HepG2 (cell line): ENCODE results near the gene SVOP. TPM values are rescaled to one million over a fixed set of nuclear protein-coding genes. Genes with fewer than 3 reads are reported as not detected.

Source experiments
- CBX2 ChIP-seq, 2 experiments: fragments of 200-600 bp in 1 of 2; sonication (generic); formaldehyde crosslinking in 1 of 2; IDR thresholded peaks; 2 replicates each; pipeline versions ENCODE4 v1.7.0 to v1.8.1; 2018 to 2022; ENCODE audit warnings: low read depth in 2 of 2, low read length in 1 of 2, mild to moderate bottlenecking in 1 of 2, missing genetic modification reagents in 1 of 2
- HMGXB4 ChIP-seq, 2 experiments: sonication (generic) in 1 of 2; formaldehyde crosslinking in 1 of 2; IDR thresholded peaks; 2 replicates each; pipeline versions ENCODE4 v1.4.0 to v1.6.1; 2018 to 2020; ENCODE audit warnings: missing genetic modification reagents in 2 of 2, borderline replicate concordance in 1 of 2, low read depth in 1 of 2, mild to moderate bottlenecking in 1 of 2, missing biosample characterization in 1 of 2
- KLF12 ChIP-seq: sonication (generic); formaldehyde crosslinking; IDR thresholded peaks from 2 replicates; pipeline ENCODE4 v1.4.0; 2020; ENCODE audit warnings: missing genetic modification reagents, borderline replicate concordance
- MXI1 ChIP-seq: IDR thresholded peaks from 3 replicates; pipeline ENCODE4 v1.6.1; 2012; ENCODE audit warnings: low read depth, low read length, inconsistent platforms, borderline replicate concordance
- RAD21 ChIP-seq: fragments of 450-650 bp; formaldehyde crosslinking; IDR thresholded peaks from 2 replicates; pipeline ENCODE4 v1.5.0; 2020; ENCODE audit warnings: mild to moderate bottlenecking
- RXRB ChIP-seq: IDR thresholded peaks from 2 replicates; pipeline ENCODE4 v1.6.1; 2016; ENCODE audit warnings: borderline replicate concordance, missing genetic modification reagents, missing compliant biosample characterization
- STAG1 ChIP-seq: sonication (generic); formaldehyde crosslinking; IDR thresholded peaks from 2 replicates; pipeline ENCODE4 v1.4.0; 2020; ENCODE audit warnings: missing genetic modification reagents
- YY1 ChIP-seq: IDR thresholded peaks from 2 replicates; pipeline ENCODE4 v1.6.1; 2011; ENCODE audit warnings: low read length, low read depth, moderate library complexity, mild to moderate bottlenecking; ENCODE audit not compliant: insufficient read depth, insufficient replicate concordance
- ZFP36 ChIP-seq: fragments of 150-350 bp; IDR thresholded peaks from 2 replicates; pipeline ENCODE4 v1.6.1; 2018; ENCODE audit warnings: borderline replicate concordance, low read length, low read depth; ENCODE audit not compliant: partially characterized antibody
- ZNF337 ChIP-seq: sonication (generic); formaldehyde crosslinking; IDR thresholded peaks from 2 replicates; pipeline ENCODE4 v1.5.1; 2020; ENCODE audit warnings: missing genetic modification reagents, low read depth, mild to moderate bottlenecking, borderline replicate concordance
- ZNF780A ChIP-seq: sonication (generic); formaldehyde crosslinking; IDR thresholded peaks from 2 replicates; pipeline ENCODE4 v1.8.0; 2022; ENCODE audit warnings: mild to moderate bottlenecking, missing genetic modification reagents, moderate library complexity
- polyA plus RNA-seq, 8 experiments: library from polyadenylated mRNA; depleted of rRNA in 3 of 8; stranded (reverse) in 7 of 8; unstranded in 1 of 8; fragments of >200 nt; fragmentation: Illumina TruSeq in 4 of 8; extraction: Trizol in 4 of 8; gene quantifications; 2 replicates each; pipeline versions ENCODE4 v1.2.1 to v1.2.3, GENCODE V29; 2011 to 2016; ENCODE audit warnings: low read depth in 4 of 8, missing spikeins in 1 of 8, mixed read lengths in 1 of 8; ENCODE audit not compliant: insufficient read depth in 1 of 8
- total RNA-seq, 5 experiments: library from RNA; depleted of rRNA; stranded (reverse); fragments of >200 nt; fragmentation: Illumina TruSeq; extraction: Trizol; gene quantifications; 2 replicates each; pipeline ENCODE4 v1.2.3, GENCODE V29; 2016; ENCODE audit warnings: low read depth in 1 of 5
- TF ChIP-seq, protein P1 (sequence below): sonication (generic); formaldehyde crosslinking; IDR thresholded peaks from 2 replicates; pipeline ENCODE4 v1.5.0; 2020; ENCODE audit warnings: mild to moderate bottlenecking, missing genetic modification reagents
- TF ChIP-seq, protein P2 (sequence below): sonication (generic); formaldehyde crosslinking; IDR thresholded peaks from 2 replicates; pipeline ENCODE4 v1.5.1; 2020; ENCODE audit warnings: missing genetic modification reagents, mild to moderate bottlenecking, borderline replicate concordance
- TF ChIP-seq, protein P3 (sequence below): sonication (generic); formaldehyde crosslinking; IDR thresholded peaks from 2 replicates; pipeline ENCODE4 v1.4.0; 2020; ENCODE audit warnings: missing genetic modification reagents, mild to moderate bottlenecking, borderline replicate concordance
- TF ChIP-seq, protein P4 (sequence below): sonication (generic); formaldehyde crosslinking; IDR thresholded peaks from 2 replicates; pipeline ENCODE4 v1.5.1; 2020; ENCODE audit warnings: mild to moderate bottlenecking, missing genetic modification reagents, borderline replicate concordance

SVOP gene
- total and polyA plus RNA-seq, 2 of the 13 experiments (the other 11 are each of a cell fraction or from before 2014, with no cell fraction given): not detected

DNA sequence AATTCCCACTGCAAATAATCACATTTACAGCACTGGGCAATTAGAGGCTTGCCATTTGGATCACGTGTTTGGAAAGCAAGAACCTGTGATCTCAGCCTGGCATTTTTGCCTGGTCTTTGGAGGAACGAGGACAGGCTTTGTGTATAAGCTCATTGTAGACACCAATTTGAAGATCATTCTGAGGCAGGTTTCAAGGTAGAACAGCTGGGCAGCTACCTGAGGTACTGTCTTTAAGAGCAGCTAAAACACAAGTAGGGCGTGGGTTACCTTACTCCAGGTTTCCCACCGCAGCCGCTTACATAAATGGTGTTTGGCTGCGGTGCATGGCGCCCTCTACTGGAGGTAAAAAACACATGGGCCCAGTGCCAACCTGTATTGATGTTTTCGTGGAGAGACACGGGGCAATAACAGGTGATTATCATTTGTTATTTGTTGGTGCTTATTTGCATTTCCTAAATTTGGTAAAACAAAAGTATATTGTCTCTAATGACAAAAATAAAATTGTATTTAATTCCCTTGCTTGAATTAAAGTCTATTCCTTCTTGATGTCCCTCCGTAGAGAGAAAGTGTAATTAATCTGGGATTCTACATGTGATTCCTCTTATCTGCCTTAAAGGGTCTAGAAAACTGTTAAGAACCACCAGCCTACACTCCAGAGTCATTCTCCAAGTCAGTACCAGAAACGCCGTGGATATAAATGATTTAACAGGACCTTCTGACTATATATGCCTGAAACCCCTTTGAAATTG lies 69.7 kb downstream of the SVOP start (continued):
- TF ChIP-seq, protein P1, sequence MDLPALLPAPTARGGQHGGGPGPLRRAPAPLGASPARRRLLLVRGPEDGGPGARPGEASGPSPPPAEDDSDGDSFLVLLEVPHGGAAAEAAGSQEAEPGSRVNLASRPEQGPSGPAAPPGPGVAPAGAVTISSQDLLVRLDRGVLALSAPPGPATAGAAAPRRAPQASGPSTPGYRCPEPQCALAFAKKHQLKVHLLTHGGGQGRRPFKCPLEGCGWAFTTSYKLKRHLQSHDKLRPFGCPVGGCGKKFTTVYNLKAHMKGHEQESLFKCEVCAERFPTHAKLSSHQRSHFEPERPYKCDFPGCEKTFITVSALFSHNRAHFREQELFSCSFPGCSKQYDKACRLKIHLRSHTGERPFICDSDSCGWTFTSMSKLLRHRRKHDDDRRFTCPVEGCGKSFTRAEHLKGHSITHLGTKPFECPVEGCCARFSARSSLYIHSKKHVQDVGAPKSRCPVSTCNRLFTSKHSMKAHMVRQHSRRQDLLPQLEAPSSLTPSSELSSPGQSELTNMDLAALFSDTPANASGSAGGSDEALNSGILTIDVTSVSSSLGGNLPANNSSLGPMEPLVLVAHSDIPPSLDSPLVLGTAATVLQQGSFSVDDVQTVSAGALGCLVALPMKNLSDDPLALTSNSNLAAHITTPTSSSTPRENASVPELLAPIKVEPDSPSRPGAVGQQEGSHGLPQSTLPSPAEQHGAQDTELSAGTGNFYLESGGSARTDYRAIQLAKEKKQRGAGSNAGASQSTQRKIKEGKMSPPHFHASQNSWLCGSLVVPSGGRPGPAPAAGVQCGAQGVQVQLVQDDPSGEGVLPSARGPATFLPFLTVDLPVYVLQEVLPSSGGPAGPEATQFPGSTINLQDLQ (CRISPR knock-in tag): no peak
- TF ChIP-seq RXRB (CRISPR knock-in tag) (peak; percentile 61; the same call in 1 of the 2 replicates), ZNF337 (CRISPR knock-in tag) (no peak), ZNF780A (CRISPR knock-in tag) (no peak), CBX2 (IDR thresholded peaks at IDR 0.05; ENCODE audit: low read depth, low read length) (no peak), CBX2 (CRISPR knock-in tag; IDR thresholded peaks at IDR 0.05; ENCODE audit: low read depth) (no peak), RAD21 (peak; percentile 79), HMGXB4 (CRISPR knock-in tag; IDR thresholded peaks at IDR 0.05; ENCODE audit: borderline replicate concordance in 1 of 2, low read depth in 1 of 2) (peak in 1 of 2 experiments; percentile 75; a peak in 2 of 4 replicates), MXI1 (no peak), STAG1 (peak; percentile 91), YY1 (no peak), ZFP36 (no peak), KLF12 (CRISPR knock-in tag) (no peak)
- TF ChIP-seq, protein P2, sequence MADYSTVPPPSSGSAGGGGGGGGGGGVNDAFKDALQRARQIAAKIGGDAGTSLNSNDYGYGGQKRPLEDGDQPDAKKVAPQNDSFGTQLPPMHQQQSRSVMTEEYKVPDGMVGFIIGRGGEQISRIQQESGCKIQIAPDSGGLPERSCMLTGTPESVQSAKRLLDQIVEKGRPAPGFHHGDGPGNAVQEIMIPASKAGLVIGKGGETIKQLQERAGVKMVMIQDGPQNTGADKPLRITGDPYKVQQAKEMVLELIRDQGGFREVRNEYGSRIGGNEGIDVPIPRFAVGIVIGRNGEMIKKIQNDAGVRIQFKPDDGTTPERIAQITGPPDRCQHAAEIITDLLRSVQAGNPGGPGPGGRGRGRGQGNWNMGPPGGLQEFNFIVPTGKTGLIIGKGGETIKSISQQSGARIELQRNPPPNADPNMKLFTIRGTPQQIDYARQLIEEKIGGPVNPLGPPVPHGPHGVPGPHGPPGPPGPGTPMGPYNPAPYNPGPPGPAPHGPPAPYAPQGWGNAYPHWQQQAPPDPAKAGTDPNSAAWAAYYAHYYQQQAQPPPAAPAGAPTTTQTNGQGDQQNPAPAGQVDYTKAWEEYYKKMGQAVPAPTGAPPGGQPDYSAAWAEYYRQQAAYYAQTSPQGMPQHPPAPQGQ (CRISPR knock-in tag): no peak
- TF ChIP-seq, protein P3, sequence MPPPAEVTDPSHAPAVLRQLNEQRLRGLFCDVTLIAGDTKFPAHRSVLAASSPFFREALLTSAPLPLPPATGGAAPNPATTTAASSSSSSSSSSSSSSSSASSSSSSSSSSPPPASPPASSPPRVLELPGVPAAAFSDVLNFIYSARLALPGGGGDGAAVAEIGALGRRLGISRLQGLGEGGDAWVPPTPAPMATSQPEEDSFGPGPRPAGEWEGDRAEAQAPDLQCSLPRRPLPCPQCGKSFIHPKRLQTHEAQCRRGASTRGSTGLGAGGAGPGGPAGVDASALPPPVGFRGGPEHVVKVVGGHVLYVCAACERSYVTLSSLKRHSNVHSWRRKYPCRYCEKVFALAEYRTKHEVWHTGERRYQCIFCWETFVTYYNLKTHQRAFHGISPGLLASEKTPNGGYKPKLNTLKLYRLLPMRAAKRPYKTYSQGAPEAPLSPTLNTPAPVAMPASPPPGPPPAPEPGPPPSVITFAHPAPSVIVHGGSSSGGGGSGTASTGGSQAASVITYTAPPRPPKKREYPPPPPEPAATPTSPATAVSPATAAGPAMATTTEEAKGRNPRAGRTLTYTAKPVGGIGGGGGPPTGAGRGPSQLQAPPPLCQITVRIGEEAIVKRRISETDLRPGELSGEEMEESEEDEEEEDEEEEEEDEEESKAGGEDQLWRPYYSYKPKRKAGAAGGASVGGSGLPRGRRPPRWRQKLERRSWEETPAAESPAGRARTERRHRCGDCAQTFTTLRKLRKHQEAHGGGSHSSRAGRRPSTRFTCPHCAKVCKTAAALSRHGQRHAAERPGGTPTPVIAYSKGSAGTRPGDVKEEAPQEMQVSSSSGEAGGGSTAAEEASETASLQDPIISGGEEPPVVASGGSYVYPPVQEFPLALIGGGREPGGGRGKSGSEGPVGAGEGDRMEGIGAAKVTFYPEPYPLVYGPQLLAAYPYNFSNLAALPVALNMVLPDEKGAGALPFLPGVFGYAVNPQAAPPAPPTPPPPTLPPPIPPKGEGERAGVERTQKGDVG (CRISPR knock-in tag): no peak
- TF ChIP-seq, protein P4, sequence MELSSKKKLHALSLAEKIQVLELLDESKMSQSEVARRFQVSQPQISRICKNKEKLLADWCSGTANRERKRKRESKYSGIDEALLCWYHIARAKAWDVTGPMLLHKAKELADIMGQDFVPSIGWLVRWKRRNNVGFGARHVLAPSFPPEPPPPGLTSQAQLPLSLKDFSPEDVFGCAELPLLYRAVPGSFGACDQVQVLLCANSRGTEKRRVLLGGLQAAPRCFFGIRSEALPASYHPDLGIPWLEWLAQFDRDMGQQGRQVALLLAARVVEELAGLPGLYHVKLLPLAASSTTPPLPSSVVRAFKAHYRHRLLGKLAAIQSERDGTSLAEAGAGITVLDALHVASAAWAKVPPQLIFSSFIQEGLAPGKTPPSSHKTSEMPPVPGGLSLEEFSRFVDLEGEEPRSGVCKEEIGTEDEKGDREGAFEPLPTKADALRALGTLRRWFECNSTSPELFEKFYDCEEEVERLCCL (CRISPR knock-in tag): no peak
